ENCODE data around the gene ETS1.

Gene ETS1

DNA sequence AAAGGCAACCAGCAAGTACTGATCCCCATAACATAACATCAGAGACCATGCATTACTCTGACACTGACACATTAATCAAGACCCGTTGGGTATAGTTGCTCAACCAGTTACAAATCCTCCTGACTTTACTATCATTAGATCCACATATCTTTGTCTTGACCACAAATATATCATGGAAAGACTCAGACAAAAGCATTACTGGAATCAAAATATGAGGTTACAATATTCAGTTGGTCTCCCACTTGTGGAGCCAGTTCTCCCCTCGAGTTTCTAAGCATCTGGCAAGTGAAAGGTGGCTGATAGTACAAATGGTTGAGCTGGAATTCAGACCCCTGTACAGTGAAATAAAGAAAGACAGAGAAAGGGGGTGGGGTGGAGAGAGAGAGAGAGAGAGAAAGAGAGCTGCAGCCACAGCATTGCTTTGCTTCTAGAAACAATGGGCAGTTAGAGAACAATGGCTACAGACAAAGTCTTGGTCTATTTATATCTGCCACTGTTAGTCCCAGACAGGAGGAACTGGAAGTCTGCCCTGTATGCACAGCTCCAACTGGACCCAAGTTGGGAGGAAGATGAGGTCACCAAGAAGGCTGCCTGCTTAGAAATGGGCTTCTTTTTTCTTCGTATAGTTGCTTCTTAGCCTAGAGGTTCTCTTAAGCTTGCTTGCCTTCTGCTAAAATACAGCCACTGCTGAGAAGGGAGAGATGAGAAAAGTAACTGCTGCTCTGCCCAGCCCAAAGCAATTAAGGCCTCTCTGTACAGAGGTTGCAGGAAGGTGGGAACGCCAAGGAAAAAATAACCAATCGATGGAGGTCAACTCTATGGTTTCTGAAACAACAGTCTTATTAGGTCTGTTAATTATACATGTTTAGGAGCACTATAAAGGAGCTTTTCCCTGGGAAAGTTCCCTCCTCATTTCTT is 85.5 kb downstream of the ETS1 start:
- DNase-seq (ENCODE audit: low spot score): peak; percentile 55

DNA sequence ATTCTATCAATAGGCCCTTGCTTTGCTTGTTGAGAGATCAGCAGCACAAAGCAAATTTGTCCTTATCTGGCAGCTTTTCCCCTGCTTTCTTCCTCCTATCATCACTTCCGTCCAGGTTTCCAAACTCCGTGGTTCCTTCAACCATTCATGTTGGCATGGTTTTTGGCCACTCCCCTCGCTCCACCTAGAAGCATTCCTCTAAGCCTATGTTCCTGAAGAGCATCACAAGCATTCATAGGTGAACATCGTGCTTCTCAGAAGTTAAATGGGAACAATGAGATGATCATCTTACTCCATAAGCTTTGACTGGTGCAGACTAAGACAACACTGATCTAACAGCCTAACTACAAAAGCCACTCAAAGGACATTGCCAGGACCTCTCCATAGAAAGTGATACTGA is 86.3 kb downstream of the ETS1 start:
- DNase-seq (ENCODE audit: low spot score): no peak

DNA sequence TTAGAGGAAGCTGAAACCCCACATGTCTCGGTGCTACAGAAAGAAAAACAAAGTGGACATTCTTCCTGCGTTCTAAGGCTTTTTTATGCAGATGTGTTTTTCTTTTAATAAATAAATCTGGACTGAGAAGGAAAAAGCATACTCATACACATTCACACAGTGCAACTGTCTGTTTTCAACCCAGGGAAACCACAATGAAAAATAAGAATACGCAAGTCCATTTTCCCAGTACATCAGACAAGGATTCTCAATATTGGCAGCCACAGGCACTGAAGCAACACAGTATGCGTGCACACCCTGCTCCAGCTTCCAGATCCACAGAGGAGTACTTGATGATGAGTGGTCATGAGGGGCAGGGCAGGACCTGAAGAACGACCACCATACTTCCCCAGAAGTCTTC is 86.9 kb downstream of the ETS1 start:
- no peak for DNase-seq (ENCODE audit: low spot score)

DNA sequence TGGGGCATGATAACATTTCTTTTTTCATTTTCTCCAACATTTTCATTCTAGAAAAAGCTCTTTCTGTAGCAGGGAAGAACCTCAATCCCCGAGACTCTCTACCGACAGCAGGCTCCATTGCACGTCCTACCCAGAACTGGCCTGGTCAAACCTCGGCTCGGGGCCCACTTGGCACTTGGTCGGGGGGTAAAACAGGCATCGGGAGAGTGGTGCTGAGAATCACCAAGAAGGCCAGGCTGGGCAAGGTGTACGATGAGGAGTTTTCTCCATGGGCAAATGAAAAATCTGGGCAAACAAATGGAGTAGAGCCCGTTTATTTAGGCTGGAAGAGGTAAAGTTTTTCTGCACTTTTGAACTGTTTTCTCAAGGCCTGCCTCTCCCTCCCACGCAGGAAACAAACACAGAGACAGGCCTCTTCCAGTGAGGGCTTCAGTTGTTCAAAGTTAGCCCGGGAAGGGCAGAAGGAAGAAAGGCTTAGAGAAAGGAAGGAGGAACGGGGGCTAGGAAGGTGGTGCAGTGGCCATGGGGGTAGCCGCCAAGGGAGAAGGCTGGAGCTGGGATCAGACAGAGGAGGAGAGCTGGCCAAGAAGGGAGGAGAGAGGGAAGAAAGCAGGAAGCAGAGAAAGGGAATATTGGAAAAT is 87.6 kb downstream of the ETS1 start:
- no peak for DNase-seq (ENCODE audit: low spot score)

DNA sequence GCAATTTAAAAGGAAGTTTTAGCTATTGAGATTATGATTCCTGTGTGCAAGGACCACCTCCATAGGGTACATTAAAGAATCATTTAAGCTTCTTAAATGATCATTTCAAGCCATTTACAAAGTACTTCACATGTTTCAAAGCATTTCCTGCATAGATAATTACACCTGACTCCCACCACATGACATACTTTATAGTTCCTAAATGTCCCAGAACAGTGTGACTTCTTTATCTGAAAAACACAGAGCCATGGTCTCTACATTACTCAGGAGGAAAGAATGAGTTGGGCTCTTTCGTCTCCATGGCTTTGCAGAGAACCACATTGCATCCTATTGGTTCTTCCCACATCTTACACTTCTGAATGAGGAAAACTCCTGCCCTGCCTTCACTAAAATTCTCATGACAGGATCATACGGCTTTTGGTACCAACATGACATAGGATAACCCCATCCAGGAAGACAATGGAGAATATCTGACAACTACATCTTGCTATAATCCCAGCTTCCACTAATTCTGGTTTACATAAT is 88.6 kb downstream of the ETS1 start:
- no peak for DNase-seq (ENCODE audit: low spot score)

DNA sequence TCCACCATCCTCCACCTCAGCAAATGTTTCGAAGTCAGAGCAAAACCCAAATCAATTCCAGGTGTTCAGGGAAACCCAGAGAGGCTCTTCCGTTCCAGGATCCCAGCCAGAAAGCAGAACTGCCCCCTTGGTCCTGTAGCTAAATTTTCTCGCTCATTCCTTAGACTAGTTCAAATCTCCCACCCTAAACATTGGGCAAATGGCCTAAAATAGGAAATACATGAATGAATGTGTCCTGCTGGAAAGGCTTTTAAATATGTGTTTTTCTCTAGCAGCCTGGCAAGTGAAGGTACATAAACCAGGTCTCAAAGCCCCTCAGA is 89.6 kb downstream of the ETS1 start:
- no peak for DNase-seq (ENCODE audit: low spot score)

DNA sequence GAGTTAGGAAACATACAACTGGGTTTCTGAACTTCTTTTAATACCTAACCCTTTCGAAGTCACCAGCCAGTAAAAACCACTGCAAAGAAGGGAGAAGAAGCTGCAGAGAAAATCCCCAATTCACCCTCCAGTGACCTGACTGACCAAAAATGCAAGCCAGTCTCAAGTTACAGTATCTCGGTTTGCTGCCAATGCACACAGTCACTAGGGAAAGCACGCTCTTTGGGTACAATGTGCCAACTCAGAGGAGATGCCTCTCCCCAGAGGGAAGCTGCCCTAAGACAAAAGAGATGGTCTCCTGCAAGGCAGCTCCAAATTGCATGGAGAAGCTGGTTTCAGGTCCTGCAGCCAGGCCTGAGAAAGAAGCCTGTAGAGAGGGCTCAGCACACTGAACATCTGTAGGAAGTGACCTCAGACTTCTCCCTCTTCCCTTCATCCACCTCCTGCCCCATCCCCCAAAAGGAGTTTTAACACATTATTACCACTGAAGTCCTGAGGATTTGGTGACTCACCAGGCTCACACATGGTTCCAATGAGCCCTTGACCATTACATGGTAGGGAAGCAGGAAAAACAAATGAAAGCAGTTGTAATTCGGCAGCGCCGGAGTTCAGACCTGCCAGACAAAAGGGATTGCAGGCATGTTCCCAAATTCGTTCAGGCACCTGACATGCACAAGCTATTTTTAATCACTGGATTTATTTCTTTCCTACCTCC is 90.1 kb downstream of the ETS1 start:
- peak; percentile 76 for DNase-seq (ENCODE audit: low spot score)

DNA sequence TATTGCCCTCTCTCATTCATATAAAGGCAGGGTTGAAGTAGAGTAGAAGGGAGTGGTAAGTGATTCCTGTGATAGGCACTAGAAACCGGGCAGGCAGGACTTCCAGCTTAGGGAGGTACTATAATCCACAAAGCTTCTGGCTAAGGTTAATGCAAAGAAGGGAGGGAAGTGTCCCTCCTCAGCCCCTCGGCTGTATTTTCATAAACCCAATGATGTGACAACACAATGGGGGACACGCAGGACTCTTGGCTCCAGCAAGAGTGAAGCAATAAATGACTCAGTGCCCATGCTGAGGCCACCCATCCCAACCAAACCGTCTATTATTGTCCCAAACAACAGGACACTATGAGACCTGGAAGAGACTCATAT is 90.7 kb downstream of the ETS1 start:
- no peak for DNase-seq (ENCODE audit: low spot score)

DNA sequence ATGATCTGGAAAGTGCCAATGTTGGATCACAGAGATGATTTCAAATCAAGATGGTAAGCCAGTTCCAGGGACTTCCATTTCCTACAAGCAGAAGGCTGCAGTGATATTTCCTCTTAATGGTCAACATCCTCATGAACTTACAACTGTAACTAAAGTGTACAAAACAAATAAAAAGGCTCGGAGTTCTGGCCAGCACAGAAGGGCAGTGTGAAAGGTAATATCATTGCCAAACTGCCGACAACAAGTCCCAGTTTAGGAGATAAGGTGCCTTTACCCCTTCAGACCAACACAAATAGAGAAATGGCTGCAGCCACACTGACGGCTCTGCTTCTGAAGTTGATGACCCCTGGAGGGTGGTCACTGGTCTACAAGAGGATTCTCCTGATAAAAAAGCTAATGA is 91.1 kb downstream of the ETS1 start:
- DNase-seq (ENCODE audit: low spot score): no peak

DNA sequence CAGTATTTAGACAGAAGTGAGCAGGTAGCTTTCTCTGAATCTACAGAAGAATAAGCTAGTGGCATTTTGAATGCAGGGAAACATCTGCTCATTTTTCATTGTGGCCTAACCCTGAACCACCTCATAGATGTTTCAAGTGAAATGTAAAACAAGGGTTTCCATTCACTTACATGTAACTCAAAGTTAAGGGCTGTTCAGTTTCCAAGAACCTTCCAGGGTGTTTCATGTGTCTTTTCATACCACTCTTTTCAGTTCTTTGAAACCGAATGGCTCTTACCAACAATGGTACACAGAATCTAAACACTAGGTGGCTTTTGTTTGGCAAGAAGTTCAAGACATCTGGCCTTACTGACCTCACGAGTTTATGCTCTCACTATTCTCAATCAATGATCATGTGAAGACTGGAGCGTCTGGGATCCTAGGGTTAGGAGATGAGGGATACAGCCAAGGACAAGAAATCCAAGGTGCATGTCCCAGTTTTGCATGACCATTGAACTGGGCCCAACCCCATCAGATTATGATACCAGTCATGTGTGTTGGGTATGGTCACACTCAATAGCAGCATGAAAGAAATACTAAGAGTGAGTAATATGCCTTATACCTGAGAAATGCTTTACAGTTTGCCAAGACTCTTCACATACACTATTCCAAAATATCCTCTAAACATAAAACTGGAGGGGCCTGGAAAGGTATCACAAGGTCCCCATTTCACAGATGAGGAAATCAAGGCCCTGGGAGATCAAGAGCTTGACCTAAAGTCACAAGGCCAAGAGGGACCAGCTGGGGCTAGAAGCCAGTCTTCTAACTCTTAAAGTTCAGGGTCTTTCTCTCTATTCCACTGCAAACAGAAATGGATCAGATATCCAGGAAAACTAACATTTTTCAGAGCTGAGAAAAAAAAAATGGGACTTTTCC is 92.7 kb downstream of the ETS1 start:
- DNase-seq (ENCODE audit: low spot score): no peak

DNA sequence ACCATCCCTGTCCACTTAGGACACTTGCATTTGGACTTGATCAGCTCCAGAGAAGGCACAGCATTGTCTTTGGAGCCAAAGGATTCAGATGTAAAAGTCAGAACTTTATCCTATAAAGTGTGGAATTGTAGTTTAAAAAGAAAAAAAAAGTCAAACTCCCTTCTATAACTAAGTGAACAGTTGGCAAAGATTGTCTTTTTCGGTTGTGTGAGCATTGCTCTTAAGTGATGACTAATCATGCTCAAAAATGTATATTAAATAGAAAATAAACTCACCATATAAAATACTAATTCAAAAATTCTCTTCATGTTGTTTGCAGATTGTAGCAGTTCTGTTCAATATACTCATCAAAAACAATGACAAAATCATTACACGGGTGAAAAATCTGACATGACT is 93.8 kb downstream of the ETS1 start:
- no peak for DNase-seq (ENCODE audit: low spot score)

DNA sequence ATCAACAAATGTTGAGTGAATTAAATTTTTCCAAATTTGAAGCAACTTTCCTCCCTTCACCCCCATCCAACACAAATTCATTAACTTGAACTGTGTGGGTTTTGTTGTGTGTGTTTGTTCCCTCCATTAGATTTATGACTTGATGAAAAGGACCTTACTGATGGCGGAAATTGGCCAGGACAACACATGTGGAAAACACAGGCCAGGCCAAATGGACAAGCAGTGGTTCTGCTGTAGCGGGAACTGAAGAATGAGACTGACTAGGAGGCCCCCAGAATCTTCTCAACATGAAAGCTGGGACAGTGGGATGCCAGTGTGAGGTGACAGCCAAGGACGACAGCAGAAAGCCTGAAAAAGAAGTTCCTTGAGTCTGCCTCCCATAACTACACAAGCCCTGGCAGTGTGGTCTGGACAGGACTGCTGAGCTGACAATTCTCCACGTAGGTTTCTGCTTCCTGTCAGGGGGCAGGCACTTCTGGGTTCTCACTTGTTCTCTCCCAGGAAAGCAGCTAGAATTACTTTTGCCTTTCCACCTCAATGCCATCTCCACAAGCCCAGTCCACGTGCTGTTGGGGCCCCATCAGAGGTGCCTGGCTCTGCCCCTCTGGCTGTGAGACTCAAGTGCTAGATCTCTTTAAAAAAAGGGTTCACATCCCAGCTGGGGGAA is 94.3 kb downstream of the ETS1 start:
- DNase-seq (ENCODE audit: low spot score): no peak

DNA sequence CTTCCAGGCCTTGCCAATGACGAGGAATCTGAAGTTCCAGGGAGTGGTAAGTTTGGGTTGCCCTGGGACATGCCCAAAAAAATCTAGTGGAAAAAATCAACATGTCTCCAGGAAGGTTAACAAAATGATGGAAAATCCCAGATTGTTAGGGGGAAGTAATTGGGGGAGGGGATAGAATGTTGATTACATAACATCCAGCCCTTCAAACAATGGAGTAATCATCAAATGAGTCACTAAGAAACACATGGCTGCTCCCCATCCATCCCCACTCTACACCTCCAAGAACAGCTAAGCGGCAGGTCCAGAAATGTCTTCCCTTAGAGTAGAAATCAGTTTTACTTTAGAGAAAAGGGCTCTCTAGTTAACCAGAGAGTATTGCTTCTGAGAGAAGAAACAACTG is 94.9 kb downstream of the ETS1 start:
- DNase-seq (ENCODE audit: low spot score): peak; percentile 54

DNA sequence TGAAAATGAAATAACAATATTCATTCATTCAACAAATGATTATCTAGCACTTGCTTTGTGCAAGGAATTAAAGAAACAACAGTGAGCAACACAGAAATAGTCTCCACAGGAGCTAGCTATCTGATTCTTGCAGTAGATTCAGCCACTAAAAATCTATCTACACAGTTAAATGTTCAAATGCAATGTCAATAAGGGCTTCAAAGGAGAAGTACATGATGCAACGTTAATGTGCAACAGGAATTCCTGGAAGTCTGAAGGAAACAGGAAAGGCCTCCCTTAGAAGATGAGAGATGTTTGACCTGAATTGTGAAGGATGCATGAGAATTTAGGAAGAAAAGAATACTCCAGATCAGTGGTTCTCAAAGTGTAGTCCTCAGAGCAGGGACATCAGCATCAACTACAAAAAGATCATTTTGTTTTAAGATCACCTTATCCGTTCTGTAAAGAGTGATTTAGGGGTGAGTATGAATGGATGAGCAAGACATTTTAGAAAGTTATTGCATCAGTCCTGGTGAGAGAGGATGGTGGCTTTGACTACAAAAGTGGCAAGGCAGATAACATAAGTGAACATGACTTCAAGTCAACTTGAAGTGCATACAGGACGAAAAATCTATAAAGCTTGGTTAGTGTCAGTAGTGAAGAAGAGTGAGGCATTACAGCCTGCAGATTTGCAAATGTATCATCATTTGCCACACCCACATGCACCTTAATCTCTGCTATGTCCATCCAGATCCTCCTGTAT is 96.0 kb downstream of the ETS1 start:
- DNase-seq (ENCODE audit: low spot score): no peak

DNA sequence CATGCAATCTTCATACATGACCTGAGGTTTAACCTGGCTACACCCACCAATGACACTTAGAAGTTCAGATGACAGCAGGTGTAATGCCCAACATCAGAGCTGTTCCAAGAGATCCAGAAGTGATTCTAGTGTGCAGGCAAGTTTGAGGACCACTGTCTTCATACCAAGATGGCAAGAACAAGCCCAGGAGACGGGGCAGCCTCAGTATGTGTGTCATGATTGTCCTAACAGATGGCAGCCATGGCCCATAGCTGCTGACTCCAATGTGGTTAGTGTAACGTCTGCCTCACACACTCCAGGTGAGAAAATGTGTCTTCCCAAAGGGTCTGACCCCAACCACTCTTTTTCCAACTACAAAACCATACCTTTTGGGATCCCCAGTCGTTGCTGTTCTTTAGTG is 97.3 kb downstream of the ETS1 start:
- no peak for DNase-seq (ENCODE audit: low spot score)

DNA sequence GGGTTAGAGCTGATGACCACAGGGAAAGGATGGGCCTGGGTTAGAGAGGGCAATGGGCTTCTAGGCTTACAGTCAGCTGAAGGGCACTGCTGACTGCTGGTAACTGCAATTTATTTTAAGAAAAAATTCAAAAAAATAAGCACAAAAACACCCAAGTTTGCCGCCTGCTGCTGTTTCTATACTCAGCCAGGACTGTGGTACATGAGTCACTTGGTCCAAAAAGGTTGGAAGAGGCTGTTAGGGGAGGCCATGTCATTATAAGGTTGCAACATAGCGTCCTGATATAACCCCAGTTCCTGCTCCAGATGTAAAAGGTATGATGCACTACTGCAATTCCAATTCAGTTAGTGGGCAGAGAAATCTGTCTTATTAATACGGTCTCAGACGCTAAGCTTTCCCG is 98.9 kb downstream of the ETS1 start:
- DNase-seq (ENCODE audit: low spot score): peak; percentile 80

DNA sequence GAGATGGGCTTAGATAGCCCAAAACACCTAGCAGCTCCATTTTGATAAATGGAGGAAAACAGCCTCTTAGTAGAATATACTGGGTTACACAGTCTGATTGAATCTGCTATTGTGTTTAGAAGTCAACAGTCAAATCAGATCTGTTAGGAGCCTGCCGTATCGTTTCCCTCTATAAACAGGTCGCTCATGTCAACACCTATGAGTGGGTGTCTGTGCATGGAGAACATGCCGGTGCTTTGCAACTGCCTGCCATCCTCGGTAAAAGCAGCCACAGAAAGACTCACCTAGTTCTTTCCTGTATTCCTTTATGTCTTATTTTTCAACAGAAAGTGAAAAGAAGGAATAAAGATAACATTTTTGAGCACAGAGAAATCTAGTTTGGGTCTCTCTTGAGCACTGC is 99.4 kb downstream of the ETS1 start:
- DNase-seq (ENCODE audit: low spot score): no peak

DNA sequence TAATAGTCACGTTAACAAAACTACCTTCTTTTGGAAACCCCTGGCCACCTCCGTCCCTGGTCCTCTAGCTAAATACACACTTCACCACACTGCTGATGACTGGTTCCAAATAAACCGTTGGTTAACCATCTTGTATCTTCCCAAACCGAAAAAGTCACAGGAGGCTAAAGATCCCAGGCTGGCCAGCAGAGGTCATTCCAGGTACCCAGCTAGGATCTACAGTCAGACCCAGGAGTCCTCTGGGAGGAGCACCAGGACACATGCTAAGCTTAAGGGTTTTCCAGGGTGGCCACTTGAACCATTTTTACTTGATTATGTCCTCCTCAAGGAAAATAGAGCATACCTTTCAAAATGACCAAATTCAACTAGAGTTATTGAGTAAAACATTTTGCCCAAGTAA is 103.2 kb downstream of the ETS1 start:
- no peak for DNase-seq (ENCODE audit: low spot score)

DNA sequence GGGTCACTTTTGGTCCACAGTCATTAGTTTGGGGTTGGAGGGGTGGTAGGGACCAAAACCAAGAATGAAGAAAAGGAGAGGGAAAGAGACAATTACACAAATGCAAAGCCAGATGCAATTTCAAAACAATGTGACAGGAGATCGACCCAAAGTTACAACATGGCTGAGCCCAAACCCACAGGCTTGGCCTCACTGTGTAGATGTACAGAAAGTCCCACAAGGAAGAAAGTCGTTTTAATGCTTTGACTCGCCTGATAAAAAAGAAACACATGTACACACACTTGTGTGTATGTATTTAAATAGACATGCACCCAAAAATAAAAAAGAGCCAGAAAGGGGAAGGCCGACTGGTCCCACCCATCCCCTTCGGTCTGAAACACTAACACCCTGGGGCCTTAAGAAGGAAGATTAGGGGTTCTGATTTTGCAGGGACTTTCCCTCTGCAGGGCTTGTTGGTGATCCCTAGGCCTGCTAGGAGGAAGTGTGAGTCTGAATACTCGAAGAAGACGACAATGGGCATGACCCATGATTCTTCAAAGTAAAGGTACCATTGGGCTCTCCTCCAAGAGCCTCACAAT is 104.1 kb downstream of the ETS1 start:
- DNase-seq (ENCODE audit: low spot score): no peak

DNA sequence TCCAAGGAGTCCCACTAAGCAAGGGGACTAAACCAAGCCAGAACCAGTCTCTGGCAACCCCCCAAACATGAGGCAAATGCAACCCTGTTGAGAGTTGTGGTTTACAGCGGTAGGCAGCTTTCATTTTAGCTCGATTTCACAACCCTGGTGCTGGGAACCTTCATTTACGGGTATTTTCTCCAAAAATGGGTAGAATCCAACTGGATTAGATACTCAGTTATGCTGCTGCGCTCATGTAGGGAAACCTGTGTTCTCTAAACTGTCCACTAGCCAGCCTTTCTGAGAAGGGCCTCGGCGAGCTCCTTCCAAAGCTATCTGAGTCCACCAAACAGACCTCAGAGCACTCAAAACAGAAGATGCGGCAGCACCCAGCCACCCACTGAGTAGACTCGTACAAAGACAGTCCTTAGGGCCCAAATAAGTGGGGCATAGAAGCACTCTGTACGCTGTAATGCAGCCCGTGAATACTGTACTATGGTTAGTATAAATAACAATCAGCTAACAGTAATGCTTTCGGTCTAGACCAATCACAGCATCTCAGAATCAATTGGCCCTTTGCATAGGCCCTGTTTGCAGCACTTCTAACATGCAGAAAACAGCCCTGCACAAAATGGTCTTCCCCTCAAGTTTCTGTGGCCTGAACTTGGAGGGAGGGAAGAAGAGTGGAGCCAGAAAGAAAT is 104.7 kb downstream of the ETS1 start:
- DNase-seq (ENCODE audit: low spot score): no peak
